DND-41 (cell line): ENCODE results near the gene POLA1.

Source experiments
- EZH2 ChIP-seq: IDR thresholded peaks from 3 replicates; pipeline ENCODE4 v1.6.1; 2012; ENCODE audit warnings: borderline replicate concordance, low read depth, mild to moderate bottlenecking, moderate library complexity, low read length, inconsistent platforms; ENCODE audit not compliant: severe bottlenecking
- TF ChIP-seq, protein P1 (sequence below): IDR thresholded peaks from 2 replicates; pipeline ENCODE4 v1.5.1; 2012; ENCODE audit warnings: borderline replicate concordance, low read length, moderate library complexity, mild to moderate bottlenecking; ENCODE audit not compliant: poor library complexity, severe bottlenecking; ENCODE audit errors: extremely low read depth

DNA sequence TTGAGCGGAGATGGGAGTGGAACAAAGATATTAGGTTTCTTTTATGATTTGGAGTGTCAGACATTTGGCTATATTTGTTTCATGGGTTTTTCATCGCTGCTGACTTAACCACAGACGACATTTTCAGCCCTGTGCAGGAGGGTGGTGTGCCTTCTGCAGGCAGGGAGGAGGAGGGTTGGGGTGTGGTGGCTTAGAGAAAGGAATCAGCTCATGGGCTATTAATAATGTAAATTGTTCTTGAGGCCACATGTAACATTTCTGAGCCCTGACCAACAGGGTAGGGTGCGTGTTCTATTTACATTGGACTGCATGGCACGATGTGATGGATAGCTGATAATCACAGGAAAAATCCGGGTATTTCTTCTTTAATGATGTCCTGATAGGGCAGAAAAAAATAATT, 67.6 kb downstream of the POLA1 start:
- TF ChIP-seq, protein P1, sequence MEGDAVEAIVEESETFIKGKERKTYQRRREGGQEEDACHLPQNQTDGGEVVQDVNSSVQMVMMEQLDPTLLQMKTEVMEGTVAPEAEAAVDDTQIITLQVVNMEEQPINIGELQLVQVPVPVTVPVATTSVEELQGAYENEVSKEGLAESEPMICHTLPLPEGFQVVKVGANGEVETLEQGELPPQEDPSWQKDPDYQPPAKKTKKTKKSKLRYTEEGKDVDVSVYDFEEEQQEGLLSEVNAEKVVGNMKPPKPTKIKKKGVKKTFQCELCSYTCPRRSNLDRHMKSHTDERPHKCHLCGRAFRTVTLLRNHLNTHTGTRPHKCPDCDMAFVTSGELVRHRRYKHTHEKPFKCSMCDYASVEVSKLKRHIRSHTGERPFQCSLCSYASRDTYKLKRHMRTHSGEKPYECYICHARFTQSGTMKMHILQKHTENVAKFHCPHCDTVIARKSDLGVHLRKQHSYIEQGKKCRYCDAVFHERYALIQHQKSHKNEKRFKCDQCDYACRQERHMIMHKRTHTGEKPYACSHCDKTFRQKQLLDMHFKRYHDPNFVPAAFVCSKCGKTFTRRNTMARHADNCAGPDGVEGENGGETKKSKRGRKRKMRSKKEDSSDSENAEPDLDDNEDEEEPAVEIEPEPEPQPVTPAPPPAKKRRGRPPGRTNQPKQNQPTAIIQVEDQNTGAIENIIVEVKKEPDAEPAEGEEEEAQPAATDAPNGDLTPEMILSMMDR, result no peak
- TF ChIP-seq EZH2, result no peak
